ENCODE results near the gene NPIPB4.
"Not testable (repeated sequence)": the region's sequence is repeated elsewhere in the genome, so short reads cannot be mapped to it uniquely, and the experiment has no call there.

GRCh38 chr16:21790506-21790905, 67.0 kb downstream of the NPIPB4 start:
- TF ChIP-seq CTCF (conservative IDR thresholded peaks at IDR 0.05; ENCODE audit: low read length); EZH2phosphoT487 (IDR thresholded peaks at IDR 0.05; ENCODE audit: borderline replicate concordance): not testable (repeated sequence)
